ENCODE data around the gene APCDD1L. TPM values are rescaled to one million over a fixed set of nuclear protein-coding genes. Genes with fewer than 3 reads are reported as not detected.

APCDD1L gene
- polyA plus RNA-seq, 1 of the 3 experiments (the other 2 are of a cell fraction) = 0.99 TPM

GRCh38 chr20:58494923-58495622 is 20.1 kb downstream of the APCDD1L start:
- H3K27me3 ChIP-seq (ENCODE audit: insufficient read depth) = no peaks in the 10 kb centered on the region
- 79% methylated on average over 8 of the region's 13 CpGs for WGBS (ENCODE audit: low lambda C conversion rate)
- no peaks in the 10 kb centered on the region for H3K79me2 ChIP-seq (ENCODE audit: insufficient read depth)
- POLR2A ChIA-PET = no interaction called here
- H3K4me2 ChIP-seq = no peak overlapping the region
- CTCF ChIA-PET = interaction anchor here (0.6 kb wide), 1 partner anchor 104 kb away, joined by 3 read pairs; no protein-coding TSS in a partner anchor
- DNase-seq = no peak
- no peaks in the 10 kb centered on the region for H3K4me1 ChIP-seq (ENCODE audit: control insufficient read depth in 1 of 2, insufficient read depth in 2 of 2, low read depth in 1 of 2, low read length in 1 of 2)
- no peaks in the 10 kb centered on the region for H4K20me1 ChIP-seq (ENCODE audit: insufficient read depth)
- no peaks in the 10 kb centered on the region for H3K9me2 ChIP-seq
- H3K27ac ChIP-seq (ENCODE audit: low read depth in 2 of 2, low read length in 1 of 2) = no peak overlapping the region
- H3K36me3 ChIP-seq (replicated peaks in 1 of 2; ENCODE audit: control insufficient read depth in 1 of 2, insufficient read depth in 2 of 2, low read length in 1 of 2) = no peaks in the 10 kb centered on the region
- no peak overlapping the region for H3K9ac ChIP-seq
- H3K4me3 ChIP-seq (ENCODE audit: low read depth in 2 of 2, low read length in 1 of 2) = no peak overlapping the region
- no peaks in the 10 kb centered on the region for H3K9me3 ChIP-seq
- H3F3A ChIP-seq (replicated peaks; ENCODE audit: insufficient read depth) = peaks cover 4% of the 10 kb centered on the region
- H2AFZ ChIP-seq (ENCODE audit: low read depth) = no peak overlapping the region
- TF ChIP-seq MXI1 (IDR thresholded peaks at IDR 0.05; ENCODE audit: low read depth, low read length) (no peak), FOSL2 (IDR thresholded peaks at IDR 0.05; ENCODE audit: borderline replicate concordance, low read depth) (no peak), MEF2A (IDR thresholded peaks at IDR 0.05; ENCODE audit: borderline replicate concordance, low read depth) (no peak), RCOR1 (IDR thresholded peaks at IDR 0.05; ENCODE audit: low read length) (no peak), POLR2AphosphoS5 (IDR thresholded peaks at IDR 0.05; ENCODE audit: low read depth, low read length) (no peak), NRF1 (IDR thresholded peaks at IDR 0.05; ENCODE audit: low read depth, low read length) (no peak), YY1 (IDR thresholded peaks at IDR 0.05; ENCODE audit: low read depth) (no peak), SMC3 (IDR thresholded peaks at IDR 0.05; ENCODE audit: low read depth, low read length) (no peak), GABPA (IDR thresholded peaks at IDR 0.05; ENCODE audit: low read depth) (no peak), PBX3 (IDR thresholded peaks at IDR 0.05) (no peak), SIN3A (IDR thresholded peaks at IDR 0.05; ENCODE audit: borderline replicate concordance, low read depth, low read length) (no peak)
- TF ChIP-seq, protein P1, sequence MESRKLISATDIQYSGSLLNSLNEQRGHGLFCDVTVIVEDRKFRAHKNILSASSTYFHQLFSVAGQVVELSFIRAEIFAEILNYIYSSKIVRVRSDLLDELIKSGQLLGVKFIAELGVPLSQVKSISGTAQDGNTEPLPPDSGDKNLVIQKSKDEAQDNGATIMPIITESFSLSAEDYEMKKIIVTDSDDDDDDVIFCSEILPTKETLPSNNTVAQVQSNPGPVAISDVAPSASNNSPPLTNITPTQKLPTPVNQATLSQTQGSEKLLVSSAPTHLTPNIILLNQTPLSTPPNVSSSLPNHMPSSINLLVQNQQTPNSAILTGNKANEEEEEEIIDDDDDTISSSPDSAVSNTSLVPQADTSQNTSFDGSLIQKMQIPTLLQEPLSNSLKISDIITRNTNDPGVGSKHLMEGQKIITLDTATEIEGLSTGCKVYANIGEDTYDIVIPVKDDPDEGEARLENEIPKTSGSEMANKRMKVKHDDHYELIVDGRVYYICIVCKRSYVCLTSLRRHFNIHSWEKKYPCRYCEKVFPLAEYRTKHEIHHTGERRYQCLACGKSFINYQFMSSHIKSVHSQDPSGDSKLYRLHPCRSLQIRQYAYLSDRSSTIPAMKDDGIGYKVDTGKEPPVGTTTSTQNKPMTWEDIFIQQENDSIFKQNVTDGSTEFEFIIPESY (IDR thresholded peaks at IDR 0.05; ENCODE audit: borderline replicate concordance, low read depth) = no peak

GRCh38 chr20:58492795-58493524 is 22.2 kb downstream of the APCDD1L start:
- CTCF ChIA-PET = no interaction called here
- no peak for DNase-seq
- Histone ChIP-seq H3K27ac (ENCODE audit: low read depth in 2 of 2, low read length in 1 of 2) (no peak overlapping the region), H3K27me3 (ENCODE audit: insufficient read depth) (no peaks in the 10 kb centered on the region), H3K4me3 (ENCODE audit: low read depth in 2 of 2, low read length in 1 of 2) (no peak overlapping the region), H3F3A (replicated peaks; ENCODE audit: insufficient read depth) (peaks cover 4% of the 10 kb centered on the region), H3K9me2 (no peaks in the 10 kb centered on the region), H3K9me3 (no peaks in the 10 kb centered on the region; the same call in 1 of the 2 replicates), H3K79me2 (ENCODE audit: insufficient read depth) (no peaks in the 10 kb centered on the region), H3K9ac (no peak overlapping the region), H4K20me1 (ENCODE audit: insufficient read depth) (no peaks in the 10 kb centered on the region), H2AFZ (ENCODE audit: low read depth) (no peak overlapping the region), H3K4me2 (no peak overlapping the region), H3K4me1 (ENCODE audit: control insufficient read depth in 1 of 2, insufficient read depth in 2 of 2, low read depth in 1 of 2, low read length in 1 of 2) (no peaks in the 10 kb centered on the region), H3K36me3 (replicated peaks in 1 of 2; ENCODE audit: control insufficient read depth in 1 of 2, insufficient read depth in 2 of 2, low read length in 1 of 2) (no peaks in the 10 kb centered on the region)
- POLR2A ChIA-PET = no interaction called here
- TF ChIP-seq RXRA (IDR thresholded peaks at IDR 0.05; ENCODE audit: borderline replicate concordance, low read depth) (no peak), NFIC (IDR thresholded peaks at IDR 0.05; ENCODE audit: borderline replicate concordance) (no peak), REST (IDR thresholded peaks at IDR 0.05; ENCODE audit: low read depth, low read length) (no peak), MXI1 (IDR thresholded peaks at IDR 0.05; ENCODE audit: low read depth, low read length) (no peak)
- WGBS (ENCODE audit: low lambda C conversion rate) = 69% methylated on average over 4 of the region's 4 CpGs
